Uterus (tissue), 2 donors: ENCODE measurements around the gene PAK1IP1.

ENCODE experiments used
- POLR2A ChIP-seq, 2 donors: fragments of 450-650 bp; IDR thresholded peaks; one replicate each; pipeline ENCODE4 v1.6.1; 2016; ENCODE audit warnings: antibody characterized with exemption in 2 of 2, mild to moderate bottlenecking in 1 of 2, moderate library complexity in 1 of 2
- TF ChIP-seq, protein P1 (sequence below), 4 experiments: fragments of 200-600 bp in 2 of 4; fragments of 450-650 bp in 2 of 4; sonication (generic) in 2 of 4; IDR thresholded peaks; one replicate each; pipeline ENCODE4 v1.5.1; 2016 to 2019; ENCODE audit warnings: antibody characterized with exemption in 4 of 4, mild to moderate bottlenecking in 2 of 4, moderate library complexity in 1 of 4

DNA sequence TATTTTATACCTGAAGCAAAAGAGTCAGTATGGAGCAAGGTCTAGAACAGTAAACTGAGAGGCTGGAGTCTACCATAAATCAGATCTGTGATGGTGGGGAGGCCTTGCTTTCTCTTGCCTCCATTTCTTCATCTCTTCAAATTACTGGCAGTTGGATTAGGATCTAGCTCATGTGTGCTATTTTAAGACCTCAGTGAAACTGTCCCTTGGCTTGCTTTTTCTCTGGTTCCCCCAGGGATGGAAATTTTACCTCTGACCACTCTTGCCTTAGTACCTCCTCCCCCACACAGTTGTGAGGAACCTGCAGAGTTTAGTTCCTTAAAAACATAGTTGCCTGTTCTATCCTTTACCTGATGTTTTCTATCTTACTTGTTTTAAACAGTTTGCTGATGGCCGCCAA is 61.3 kb downstream of the PAK1IP1 start:
- TF ChIP-seq, protein P1, sequence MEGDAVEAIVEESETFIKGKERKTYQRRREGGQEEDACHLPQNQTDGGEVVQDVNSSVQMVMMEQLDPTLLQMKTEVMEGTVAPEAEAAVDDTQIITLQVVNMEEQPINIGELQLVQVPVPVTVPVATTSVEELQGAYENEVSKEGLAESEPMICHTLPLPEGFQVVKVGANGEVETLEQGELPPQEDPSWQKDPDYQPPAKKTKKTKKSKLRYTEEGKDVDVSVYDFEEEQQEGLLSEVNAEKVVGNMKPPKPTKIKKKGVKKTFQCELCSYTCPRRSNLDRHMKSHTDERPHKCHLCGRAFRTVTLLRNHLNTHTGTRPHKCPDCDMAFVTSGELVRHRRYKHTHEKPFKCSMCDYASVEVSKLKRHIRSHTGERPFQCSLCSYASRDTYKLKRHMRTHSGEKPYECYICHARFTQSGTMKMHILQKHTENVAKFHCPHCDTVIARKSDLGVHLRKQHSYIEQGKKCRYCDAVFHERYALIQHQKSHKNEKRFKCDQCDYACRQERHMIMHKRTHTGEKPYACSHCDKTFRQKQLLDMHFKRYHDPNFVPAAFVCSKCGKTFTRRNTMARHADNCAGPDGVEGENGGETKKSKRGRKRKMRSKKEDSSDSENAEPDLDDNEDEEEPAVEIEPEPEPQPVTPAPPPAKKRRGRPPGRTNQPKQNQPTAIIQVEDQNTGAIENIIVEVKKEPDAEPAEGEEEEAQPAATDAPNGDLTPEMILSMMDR (IDR thresholded peaks at IDR 0.05), result no peak
- TF ChIP-seq POLR2A (IDR thresholded peaks at IDR 0.05), result no peak
